Ectodermal cell (in vitro differentiated cells): ENCODE measurements around the gene SCP2.

ENCODE experiments used
- H3K27ac ChIP-seq: 2 replicates; pipeline ENCODE4 v1.7.0; 2013; ENCODE audit warnings: mild to moderate bottlenecking, low read depth, low read length; ENCODE audit not compliant: insufficient read depth, poor library complexity, severe bottlenecking
- H3K27me3 ChIP-seq: 2 replicates; pipeline ENCODE4 v1.7.0; 2013; ENCODE audit warnings: mild to moderate bottlenecking, low read length; ENCODE audit not compliant: insufficient read depth, control insufficient read depth, poor library complexity, severe bottlenecking
- H3K36me3 ChIP-seq: one replicate; pipeline ENCODE4 v1.7.0; 2013; ENCODE audit warnings: low read length; ENCODE audit not compliant: control insufficient read depth, insufficient read depth
- H3K4me1 ChIP-seq: one replicate; pipeline ENCODE4 v1.7.0; 2013; ENCODE audit warnings: low read length; ENCODE audit not compliant: control insufficient read depth, insufficient read depth
- H3K4me3 ChIP-seq: 2 replicates; pipeline ENCODE4 v1.7.0; 2013; ENCODE audit warnings: low read depth, low read length, control low read depth; ENCODE audit not compliant: insufficient read depth
- H3K9me3 ChIP-seq: 2 replicates; pipeline ENCODE4 v1.7.0; 2013; ENCODE audit warnings: mild to moderate bottlenecking, low read length, moderate library complexity; ENCODE audit not compliant: control insufficient read depth
- WGBS, 2 experiments: methylation state at CpG; one replicate each; pipeline ENCODE4 v1.1.7; 2013; ENCODE audit warnings: missing lambda C conversion rate in 2 of 2; 5-methylcytosine and 5-hydroxymethylcytosine counted together

The SCP2 gene

DNA sequence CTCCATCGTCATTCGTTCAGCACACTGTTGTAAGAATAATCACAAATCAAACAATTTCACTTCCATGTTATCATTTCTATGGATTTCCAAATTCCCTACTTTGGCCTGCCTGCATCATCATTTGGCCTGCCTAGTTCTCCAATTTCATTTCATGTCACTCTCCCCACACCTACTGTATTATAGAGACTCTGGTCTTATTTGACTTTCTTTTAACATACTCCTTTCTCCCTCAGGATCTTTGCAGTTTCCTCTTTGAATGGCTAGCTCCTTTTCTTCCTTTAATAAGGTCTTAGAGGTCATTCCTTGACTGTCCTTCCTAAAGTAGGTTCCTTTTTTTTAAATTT lies 98.7 kb downstream of the SCP2 start:
- Histone ChIP-seq H3K27ac (no peak overlapping the region), H3K27me3 (no peaks in the 10 kb centered on the region), H3K4me3 (no peak overlapping the region), H3K4me1 (no peaks in the 10 kb centered on the region), H3K9me3 (no peaks in the 10 kb centered on the region), H3K36me3 (no peaks in the 10 kb centered on the region)
- 95 to 96% methylated on average over 2 of the region's 2 CpGs for WGBS, 2 experiments

DNA sequence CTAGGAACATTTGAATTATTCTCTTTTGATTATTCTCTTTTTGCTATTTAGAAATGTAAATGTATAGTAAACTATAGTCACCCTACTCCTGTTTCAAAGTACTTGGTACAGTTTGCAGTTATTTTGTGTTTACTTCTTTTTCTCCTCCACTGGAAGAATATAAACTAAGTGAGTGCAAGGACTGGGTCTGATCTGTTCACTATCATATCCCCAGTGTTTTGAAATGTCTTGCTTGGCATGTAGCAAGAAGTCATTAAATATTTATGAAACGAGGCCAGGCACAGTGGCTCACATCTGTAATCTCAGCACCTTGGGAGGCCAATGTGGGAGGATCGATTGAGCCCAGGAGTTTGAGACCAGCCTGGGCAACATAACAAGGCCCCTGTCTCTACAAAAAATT lies 99.2 kb downstream of the SCP2 start:
- Histone ChIP-seq H3K4me3 (no peak overlapping the region), H3K36me3 (no peaks in the 10 kb centered on the region), H3K27me3 (no peaks in the 10 kb centered on the region), H3K27ac (no peak overlapping the region), H3K4me1 (no peaks in the 10 kb centered on the region), H3K9me3 (no peaks in the 10 kb centered on the region)
- WGBS, 2 experiments = 92 to 95% methylated on average over 2 of the region's 2 CpGs

DNA sequence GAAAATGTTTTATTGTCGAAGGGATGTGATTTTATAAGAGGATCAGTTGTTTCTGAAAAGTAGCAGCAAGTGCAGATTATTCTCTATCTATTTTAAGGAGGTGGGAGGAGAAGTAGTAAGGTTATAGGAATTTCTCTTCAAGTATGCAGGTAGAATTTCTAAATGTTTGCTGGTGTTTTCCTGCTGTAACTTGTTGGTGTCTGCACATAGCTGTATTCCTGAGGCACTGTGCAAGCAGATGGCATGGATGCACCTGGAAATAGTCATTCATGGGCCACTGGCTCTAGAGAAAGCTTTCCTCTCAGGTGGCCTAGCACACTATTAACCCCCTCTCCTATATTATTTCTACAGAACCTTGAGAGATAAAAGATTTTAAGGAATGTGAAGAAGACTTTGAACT lies 104.7 kb downstream of the SCP2 start:
- WGBS, 2 experiments = 90 to 100% methylated on average over 1 of the region's 1 CpG
- H3K4me1 ChIP-seq = no peaks in the 10 kb centered on the region

DNA sequence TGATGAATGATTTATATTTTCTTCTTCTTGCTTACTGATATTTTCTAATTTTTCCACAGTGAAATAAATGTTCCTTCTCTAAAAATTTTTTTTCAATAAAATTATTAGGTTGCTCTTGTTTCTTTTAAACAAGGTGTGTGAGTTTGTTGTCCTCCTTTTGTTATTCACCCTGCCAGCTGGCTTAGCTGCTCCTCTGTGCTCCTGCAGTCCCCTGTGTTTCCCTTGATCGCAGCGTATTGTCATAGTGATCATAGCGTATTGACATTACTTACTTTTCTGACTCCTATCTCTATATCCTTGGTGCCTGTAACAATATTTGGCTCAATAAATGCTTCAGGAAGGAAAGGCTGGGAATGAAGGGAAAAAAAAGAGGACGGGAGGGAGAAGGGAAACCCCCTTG lies 110.1 kb downstream of the SCP2 start:
- Histone ChIP-seq H3K27me3 (no peaks in the 10 kb centered on the region), H3K9me3 (no peaks in the 10 kb centered on the region), H3K36me3 (peaks cover 4% of the 10 kb centered on the region), H3K27ac (no peak overlapping the region), H3K4me3 (no peak overlapping the region), H3K4me1 (no peaks in the 10 kb centered on the region)
- WGBS, 2 experiments = 74 to 94% methylated on average over 4 of the region's 4 CpGs

More for the DNA sequence above, 104.7 kb downstream of the SCP2 start:
- Histone ChIP-seq H3K27ac (no peak overlapping the region), H3K27me3 (no peaks in the 10 kb centered on the region), H3K4me3 (no peak overlapping the region), H3K9me3 (no peaks in the 10 kb centered on the region), H3K36me3 (no peaks in the 10 kb centered on the region)

DNA sequence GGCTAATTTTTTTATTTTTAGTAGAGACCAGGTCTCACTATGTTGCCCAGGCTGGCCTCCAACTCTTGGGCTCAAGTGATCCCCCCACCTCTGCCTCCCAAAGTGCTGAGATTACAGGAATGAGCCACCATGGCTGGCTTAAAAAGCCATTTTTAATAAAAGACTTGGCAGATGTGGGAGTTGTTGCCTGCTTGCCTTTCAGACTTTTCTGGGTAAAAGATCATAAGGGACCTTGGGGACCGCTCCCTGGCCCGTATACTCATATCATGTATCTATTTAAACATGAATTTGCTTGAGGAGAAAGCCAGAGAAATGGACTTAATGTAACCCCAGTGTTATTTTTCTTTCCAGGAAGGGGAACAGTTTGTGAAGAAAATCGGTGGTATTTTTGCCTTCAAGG lies 111.5 kb downstream of the SCP2 start:
- H3K4me1 ChIP-seq = no peaks in the 10 kb centered on the region
- H3K27me3 ChIP-seq = no peaks in the 10 kb centered on the region
- H3K9me3 ChIP-seq = no peaks in the 10 kb centered on the region
- WGBS, 2 experiments = 88 to 96% methylated on average over 1 to 3 of the region's 3 CpGs
- H3K4me3 ChIP-seq = no peak overlapping the region
- H3K36me3 ChIP-seq = peaks cover 4% of the 10 kb centered on the region
- no peak overlapping the region for H3K27ac ChIP-seq

DNA sequence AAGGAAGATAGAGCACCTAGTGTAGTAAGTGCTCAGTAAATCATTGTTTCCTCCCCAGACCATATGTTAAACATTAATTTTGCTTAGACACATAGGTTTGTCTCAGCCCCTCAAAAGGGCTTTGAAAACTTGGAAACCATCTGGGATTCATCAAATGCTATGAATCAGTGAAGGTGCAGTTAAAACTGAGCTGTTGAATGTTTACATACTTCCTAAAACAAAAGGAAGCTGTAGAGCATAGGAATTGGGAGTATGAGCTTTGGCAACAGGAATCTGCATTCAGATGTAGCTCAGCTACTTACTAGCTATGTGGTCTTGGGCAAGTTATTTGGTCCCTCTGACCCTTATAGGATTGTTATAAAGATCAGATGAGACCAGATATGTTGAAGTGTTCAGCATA lies 116.2 kb downstream of the SCP2 start:
- Histone ChIP-seq H3K27ac (no peak overlapping the region), H3K4me1 (no peaks in the 10 kb centered on the region), H3K4me3 (no peak overlapping the region), H3K36me3 (peaks cover 4% of the 10 kb centered on the region), H3K9me3 (no peaks in the 10 kb centered on the region), H3K27me3 (no peaks in the 10 kb centered on the region)

DNA sequence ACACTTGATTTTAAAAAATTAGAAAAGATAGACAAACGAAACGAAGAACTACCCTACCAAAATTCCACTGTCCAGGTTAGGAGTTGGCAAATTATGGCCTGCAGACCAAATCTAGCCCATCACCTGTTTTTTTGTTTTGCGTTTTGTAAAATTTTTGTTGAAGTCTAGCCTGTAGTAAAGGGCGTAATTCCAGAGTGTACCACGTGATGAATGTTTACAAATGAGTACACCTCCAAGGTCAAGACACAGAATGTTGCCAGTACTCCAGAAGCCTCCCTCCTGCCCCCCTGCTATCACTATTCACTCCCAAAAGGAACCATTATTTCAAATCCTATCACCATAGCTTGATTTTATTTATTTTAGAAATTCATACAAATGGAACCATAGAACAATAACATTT lies 117.8 kb downstream of the SCP2 start:
- Histone ChIP-seq H3K36me3 (no peaks in the 10 kb centered on the region), H3K9me3 (no peaks in the 10 kb centered on the region), H3K27ac (no peak overlapping the region), H3K4me3 (no peak overlapping the region), H3K27me3 (no peaks in the 10 kb centered on the region), H3K4me1 (peaks cover 14% of the 10 kb centered on the region)
- 95 to 96% methylated on average over 4 to 5 of the region's 5 CpGs for WGBS, 2 experiments

DNA sequence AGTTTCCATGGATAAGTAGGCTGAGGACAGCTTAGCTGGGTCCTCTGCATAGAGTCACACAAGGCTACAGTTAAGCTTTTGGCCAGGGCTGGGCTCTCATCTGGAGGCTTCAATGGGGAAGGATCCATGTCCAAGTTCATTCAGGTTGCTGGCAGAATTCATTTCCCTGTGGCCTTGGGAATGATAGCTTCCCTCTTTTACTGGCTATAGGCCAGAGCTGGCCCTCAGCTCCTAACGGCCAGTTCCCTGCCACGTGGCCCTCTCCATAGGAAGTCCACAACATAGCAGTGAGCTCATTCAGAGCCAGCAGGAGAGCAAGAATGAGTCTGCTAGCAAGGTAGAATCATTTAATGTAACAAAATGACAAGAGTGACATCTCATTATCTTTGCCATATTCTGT lies 119.9 kb downstream of the SCP2 start:
- no peaks in the 10 kb centered on the region for H3K9me3 ChIP-seq
- no peaks in the 10 kb centered on the region for H3K36me3 ChIP-seq
- H3K27me3 ChIP-seq = no peaks in the 10 kb centered on the region
- no peak overlapping the region for H3K4me3 ChIP-seq
- H3K27ac ChIP-seq = no peak overlapping the region
- H3K4me1 ChIP-seq = peaks cover 15% of the 10 kb centered on the region
- WGBS, 2 experiments = 32 to 41% methylated on average over 2 of the region's 2 CpGs

DNA sequence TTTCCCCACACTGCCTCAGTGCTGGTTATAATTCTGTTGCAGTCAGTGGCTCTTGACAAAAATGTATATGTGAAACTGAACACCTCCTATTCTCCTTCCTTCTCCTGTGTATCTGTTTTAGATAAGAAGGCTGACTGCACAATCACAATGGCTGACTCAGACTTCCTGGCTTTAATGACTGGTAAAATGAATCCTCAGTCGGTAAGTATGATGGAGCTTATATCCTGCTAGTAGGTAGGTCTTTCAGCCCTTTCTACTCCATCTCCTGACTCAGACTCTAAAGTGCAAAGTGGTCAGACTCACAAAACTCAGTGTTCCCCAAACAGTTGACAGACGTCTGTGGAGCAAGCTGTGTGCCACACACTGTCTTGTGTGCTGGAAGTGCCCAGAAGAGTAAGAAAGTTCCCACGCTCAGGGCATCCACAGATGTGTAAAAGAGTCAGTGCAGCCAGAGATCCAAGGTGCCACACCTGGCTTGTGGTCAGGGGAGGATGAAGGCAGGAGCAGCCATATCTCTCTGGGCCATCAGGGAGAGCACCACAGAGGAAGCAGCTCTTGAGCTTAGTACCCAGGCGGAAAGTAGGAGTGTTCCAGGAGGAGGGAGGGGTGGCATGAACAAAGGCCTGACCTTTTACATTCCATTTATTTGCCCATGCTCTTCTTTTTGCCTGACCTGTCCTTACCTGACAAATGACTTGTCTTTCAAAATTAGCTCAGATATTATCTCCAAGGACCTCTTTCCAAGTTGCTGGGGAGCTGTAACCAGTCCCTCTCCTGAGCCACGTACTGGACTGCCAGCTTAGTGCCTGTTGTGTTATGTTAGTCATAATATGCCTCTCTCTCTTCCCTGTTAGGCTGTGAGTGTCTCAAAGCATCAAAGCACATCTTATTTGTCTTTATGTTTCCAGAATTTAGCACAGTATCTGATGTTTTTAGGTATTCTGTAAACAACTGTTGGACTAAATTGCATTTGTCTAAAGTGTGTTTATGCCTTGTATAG lies 121.0 kb downstream of the SCP2 start:
- H3K36me3 ChIP-seq = no peaks in the 10 kb centered on the region
- H3K27me3 ChIP-seq = no peaks in the 10 kb centered on the region
- no peaks in the 10 kb centered on the region for H3K9me3 ChIP-seq
- peaks cover 15% of the 10 kb centered on the region for H3K4me1 ChIP-seq
- no peak overlapping the region for H3K4me3 ChIP-seq
- 93 to 94% methylated on average over 5 of the region's 5 CpGs for WGBS, 2 experiments
- no peak overlapping the region for H3K27ac ChIP-seq

DNA sequence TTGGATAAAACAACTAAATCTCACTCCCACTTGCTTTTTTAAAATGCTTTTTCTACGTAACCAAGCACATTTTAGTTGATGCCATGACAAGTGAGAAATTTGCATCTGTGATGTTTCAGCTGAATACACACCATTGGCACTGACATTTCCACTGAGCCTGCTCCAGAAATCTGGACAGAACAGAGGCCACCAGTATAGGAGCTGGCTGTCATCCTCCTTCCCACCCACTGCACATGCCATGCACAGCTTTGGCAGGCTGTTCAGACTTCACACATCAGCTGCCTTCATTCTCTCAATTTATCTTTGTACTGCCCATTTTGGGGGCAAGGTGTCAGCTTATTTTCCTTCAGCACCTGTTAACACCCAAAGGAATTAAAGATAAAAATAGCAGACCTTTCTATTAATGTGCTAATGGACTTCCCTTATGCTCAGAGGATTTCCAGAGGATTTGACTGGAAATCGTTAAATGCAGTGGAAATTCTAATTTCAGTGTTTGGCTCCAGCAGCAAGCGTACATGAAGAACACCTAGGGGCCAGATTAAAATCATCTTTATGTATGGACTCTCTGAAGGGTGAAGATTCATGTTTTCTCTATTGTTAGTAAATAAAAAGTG lies 122.0 kb downstream of the SCP2 start:
- Histone ChIP-seq H3K4me1 (peaks cover 15% of the 10 kb centered on the region), H3K27me3 (no peaks in the 10 kb centered on the region), H3K4me3 (no peak overlapping the region), H3K9me3 (no peaks in the 10 kb centered on the region), H3K27ac (no peak overlapping the region), H3K36me3 (no peaks in the 10 kb centered on the region)
- 86 to 91% methylated on average over 3 of the region's 3 CpGs for WGBS, 2 experiments
